SK-N-SH (cell line): ENCODE data around the gene EPHA10.

ENCODE experiments used
- CTCF ChIP-seq: fragments of 200-600 bp; sonication (generic); IDR thresholded peaks from 2 replicates; pipeline ENCODE4 v1.6.1; 2017; ENCODE audit warnings: antibody characterized with exemption, mild to moderate bottlenecking, moderate library complexity
- ELF1 ChIP-seq: IDR thresholded peaks from 2 replicates; pipeline ENCODE4 v1.4.0; 2012
- EZH2phosphoT487 ChIP-seq: fragments of 200-600 bp; sonication (generic); IDR thresholded peaks from 2 replicates; pipeline ENCODE4 v1.6.1; 2017; ENCODE audit warnings: low read depth, mixed run types, mild to moderate bottlenecking, antibody characterized with exemption, moderate library complexity, borderline replicate concordance
- FOXM1 ChIP-seq: IDR thresholded peaks from 2 replicates; pipeline ENCODE4 v1.4.0; 2012; ENCODE audit warnings: low read depth, mild to moderate bottlenecking
- GABPA ChIP-seq: IDR thresholded peaks from 2 replicates; pipeline ENCODE4 v1.4.0; 2012; ENCODE audit warnings: low read depth, mild to moderate bottlenecking
- JUND ChIP-seq: IDR thresholded peaks from 2 replicates; pipeline ENCODE4 v1.4.0; 2012
- POLR2AphosphoS5 ChIP-seq: IDR thresholded peaks from 2 replicates; pipeline ENCODE4 v1.6.1; 2012; ENCODE audit warnings: low read depth, low read length
- REST ChIP-seq: IDR thresholded peaks from 2 replicates; pipeline ENCODE4 v1.6.1; 2012; ENCODE audit warnings: mild to moderate bottlenecking, low read depth, low read length, moderate library complexity
- RFX5 ChIP-seq: IDR thresholded peaks from 2 replicates; pipeline ENCODE4 v1.6.1; 2012; ENCODE audit warnings: mild to moderate bottlenecking, improper control_type of control experiment, low read length
- SIN3A ChIP-seq: IDR thresholded peaks from 2 replicates; pipeline ENCODE4 v1.6.1; 2012; ENCODE audit warnings: low read depth, mild to moderate bottlenecking, low read length, moderate library complexity, borderline replicate concordance
- TAF1 ChIP-seq: IDR thresholded peaks from 2 replicates; pipeline ENCODE4 v1.6.1; 2012; ENCODE audit warnings: low read depth, mild to moderate bottlenecking, low read length, moderate library complexity, borderline replicate concordance
- TCF12 ChIP-seq: IDR thresholded peaks from 2 replicates; pipeline ENCODE4 v1.4.0; 2012

GRCh38 chr1:37792943-37793686, 28.2 kb upstream of the EPHA10 start:
- TF ChIP-seq CTCF (no peak), RFX5 (no peak), REST (no peak), GABPA (no peak), JUND (no peak), FOXM1 (no peak), TCF12 (no peak), EZH2phosphoT487 (no peak), POLR2AphosphoS5 (no peak), SIN3A (no peak), ELF1 (no peak), TAF1 (no peak)
